Stimulated activated CD8-positive, alpha-beta memory T cell treated with anti-CD3 and anti-CD28 coated beads, Interleukin-4, amount 100 ng/mL, for 24 hours (primary cell): ENCODE data around the gene ENPP6.
"Not testable (repeated sequence)": the region's sequence is repeated elsewhere in the genome, so short reads cannot be mapped to it uniquely, and the experiment has no call there.

Experiments
- DNase-seq: peaks from one replicate; pipeline ENCODE4 v3.0.0-alpha.2; 2020; ENCODE audit warnings: low read depth

ENPP6 gene

GRCh38 chr4:184235526-184235925, 17.9 kb upstream of the ENPP6 start:
- no peak for DNase-seq

GRCh38 chr4:184234155-184234554, 16.5 kb upstream of the ENPP6 start:
- DNase-seq = no peak

GRCh38 chr4:184232975-184233374, 15.3 kb upstream of the ENPP6 start:
- DNase-seq = no peak

GRCh38 chr4:184232202-184232601, 14.5 kb upstream of the ENPP6 start:
- no peak for DNase-seq

GRCh38 chr4:184231573-184231972, 13.9 kb upstream of the ENPP6 start:
- DNase-seq = no peak

GRCh38 chr4:184228056-184228705, 10.5 kb upstream of the ENPP6 start:
- DNase-seq = no peak

DNA sequence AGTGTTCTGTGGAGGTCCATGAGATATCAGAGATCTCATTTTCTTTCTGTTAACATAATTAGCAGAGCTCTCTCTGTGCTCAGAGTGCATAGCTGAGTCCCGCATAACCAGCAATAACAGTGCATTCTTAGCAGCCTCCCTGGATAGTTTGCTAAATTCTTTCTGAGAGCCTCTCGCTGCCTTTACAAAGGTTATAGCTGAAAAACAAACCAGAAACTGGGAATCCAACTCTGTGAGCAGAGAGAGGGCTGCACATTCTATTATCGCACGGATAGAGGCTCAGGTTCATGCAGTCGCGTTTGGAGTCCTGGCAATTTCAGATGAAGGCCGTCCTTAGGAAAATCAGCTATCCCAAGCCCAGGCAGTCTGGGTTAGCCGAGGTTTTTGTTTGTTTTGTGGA, 1.2 kb downstream of the ENPP6 start:
- DNase-seq = no peak

DNA sequence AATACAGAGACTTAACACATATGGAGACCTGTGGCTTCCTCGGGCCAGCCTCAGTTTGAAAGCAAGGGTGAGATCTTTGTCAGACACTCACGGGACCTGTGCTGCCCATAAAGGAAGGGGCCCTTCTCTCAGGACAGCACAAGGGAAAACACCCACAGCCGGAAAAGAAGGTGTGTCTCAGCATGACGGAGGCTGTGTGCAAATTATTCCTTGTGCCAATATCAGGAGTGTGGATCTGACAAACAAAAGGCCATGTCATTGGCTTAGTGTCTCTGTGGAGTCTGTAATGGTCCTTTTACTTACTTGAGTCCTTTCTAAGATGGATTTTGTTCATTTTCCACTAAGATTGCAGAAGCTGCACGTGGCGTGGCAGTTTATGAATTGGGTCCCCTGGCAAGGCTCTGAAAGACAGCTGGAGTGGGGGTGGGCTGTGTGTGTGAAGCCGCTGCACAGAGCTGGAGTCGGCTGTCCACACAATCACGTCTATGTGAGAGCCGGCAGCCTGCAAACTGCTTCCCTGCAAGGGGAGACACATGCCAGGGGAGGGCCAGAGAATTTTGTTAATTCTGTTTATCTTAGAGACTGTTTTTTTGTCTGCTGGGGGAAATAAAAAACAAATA, 1.9 kb downstream of the ENPP6 start:
- no peak for DNase-seq

GRCh38 chr4:184214931-184215330, 2.7 kb downstream of the ENPP6 start:
- DNase-seq = no peak

GRCh38 chr4:184207734-184208607, 9.7 kb downstream of the ENPP6 start:
- not testable (repeated sequence) for DNase-seq

GRCh38 chr4:184205243-184205642, 12.4 kb downstream of the ENPP6 start:
- no peak for DNase-seq

DNA sequence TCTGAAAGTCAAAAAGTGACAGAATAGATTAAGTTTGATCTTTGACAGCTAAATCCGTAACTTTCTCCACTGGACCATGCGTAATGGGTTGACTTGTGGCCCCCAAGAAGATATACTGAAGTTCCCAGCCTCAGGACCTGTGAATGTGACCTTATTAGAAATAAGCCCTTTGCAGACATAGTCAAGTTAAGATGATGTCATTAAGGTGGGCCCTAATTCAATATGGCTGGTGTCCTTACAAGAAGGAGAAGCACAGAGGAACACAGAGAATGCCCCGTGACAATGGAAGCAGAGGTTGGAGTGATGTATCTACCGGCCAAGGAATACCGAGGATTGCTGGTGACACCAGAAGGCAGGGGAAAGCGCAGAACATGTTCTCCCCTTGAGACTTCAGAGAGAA, 14.4 kb downstream of the ENPP6 start:
- DNase-seq = no peak

DNA sequence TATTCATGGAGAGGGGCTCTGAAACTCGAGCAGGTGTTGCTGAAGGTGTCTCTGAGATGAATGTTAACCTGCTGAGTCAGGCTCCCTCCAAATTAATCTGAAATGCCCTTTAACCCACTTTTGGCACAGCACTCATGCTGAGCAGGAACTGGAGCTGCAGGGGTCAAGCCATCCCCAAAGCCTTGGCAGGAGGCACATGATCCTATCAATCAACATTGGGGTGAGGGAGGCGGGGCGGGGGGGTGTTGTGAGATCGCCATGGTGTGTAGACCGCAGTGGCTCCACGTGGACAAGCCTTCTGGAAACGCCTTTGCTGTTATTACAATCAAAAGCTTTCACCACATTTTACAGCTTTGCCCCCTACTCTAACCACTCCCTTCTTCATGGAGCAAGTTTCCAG, 16.5 kb downstream of the ENPP6 start:
- DNase-seq = no peak

DNA sequence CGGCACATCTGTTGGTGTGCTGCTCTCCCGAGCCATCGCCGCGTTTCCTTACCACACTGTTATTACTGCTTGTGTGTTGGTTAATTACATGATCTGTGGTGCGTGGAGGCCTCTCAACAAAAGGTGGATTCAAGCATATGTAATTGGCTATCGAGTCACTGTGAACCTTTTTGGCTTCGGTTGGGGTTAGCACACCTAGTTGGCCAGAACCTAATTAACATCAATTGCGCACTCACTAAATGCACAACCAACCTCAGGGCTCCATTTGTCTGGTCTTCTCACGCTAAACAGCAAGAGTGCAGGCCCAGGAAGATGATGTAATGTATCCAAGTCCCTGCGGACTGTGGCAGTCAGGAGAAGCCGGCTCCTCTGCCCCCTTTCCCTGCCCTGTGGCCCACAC, 17.4 kb downstream of the ENPP6 start:
- no peak for DNase-seq

DNA sequence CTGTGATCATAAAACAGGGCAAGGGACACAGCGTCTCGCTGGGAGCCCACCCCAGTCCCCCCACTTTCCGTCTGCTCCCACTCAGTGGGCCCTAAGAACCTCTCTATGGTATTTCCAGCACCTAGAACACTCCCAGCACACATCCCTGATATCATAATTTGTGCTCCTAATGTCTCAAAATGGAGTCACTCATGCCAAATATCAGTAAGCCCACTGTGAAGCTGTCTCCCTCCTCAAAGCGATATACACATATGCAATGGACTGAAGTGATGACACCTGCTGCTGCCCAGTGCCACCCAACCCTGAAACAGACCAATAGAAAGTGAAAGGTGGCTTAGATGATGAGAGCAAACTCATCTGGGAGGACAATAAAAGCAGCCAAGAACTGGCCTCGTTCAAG, 17.9 kb downstream of the ENPP6 start:
- DNase-seq = no peak

DNA sequence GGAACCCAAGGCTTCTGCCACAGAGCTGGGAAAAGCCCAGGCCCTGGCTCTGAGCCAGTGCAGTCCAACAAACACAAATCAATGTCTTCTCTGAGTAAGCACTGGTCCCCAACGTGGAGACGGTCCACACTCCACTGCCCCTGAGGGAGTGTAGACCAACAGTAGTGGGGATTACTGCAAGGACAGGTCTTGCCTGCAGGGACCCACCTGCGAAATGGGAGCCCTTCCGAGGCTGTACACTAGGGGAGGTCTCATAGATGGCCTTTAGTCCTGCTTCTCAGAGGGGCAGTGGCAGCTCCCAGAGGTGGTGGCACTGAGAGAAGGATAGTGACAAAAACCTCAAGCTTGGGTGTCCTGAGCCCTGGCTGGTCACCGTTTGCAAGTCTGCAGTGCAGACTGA, 19.5 kb downstream of the ENPP6 start:
- DNase-seq = no peak

GRCh38 chr4:184197536-184198082, 20.1 kb downstream of the ENPP6 start:
- DNase-seq = no peak

- DNase-seq = no peak
These were observed 20.8 kb downstream of the ENPP6 start for GRCh38 chr4:184196730-184197385.

- no peak for DNase-seq
These were observed 23.8 kb downstream of the ENPP6 start for GRCh38 chr4:184193556-184194525.

DNA sequence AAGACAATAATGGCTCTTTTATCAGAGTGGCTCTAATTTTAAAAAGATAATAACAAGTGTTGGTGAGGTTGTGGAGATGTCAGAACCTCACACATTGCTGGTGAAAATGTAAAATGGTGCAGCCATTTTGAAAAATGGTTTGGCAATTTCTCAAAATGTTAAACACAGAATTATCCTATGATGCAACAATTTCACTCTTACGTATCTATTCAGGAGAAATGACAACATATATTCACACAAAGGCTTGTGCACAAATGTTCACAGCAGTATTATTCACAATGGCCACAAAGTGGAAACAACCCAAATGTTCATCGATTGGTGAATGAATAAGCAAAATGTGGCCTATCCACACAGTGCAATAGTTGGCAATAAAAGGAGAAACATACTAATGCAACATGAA, 24.7 kb downstream of the ENPP6 start:
- DNase-seq = no peak

DNA sequence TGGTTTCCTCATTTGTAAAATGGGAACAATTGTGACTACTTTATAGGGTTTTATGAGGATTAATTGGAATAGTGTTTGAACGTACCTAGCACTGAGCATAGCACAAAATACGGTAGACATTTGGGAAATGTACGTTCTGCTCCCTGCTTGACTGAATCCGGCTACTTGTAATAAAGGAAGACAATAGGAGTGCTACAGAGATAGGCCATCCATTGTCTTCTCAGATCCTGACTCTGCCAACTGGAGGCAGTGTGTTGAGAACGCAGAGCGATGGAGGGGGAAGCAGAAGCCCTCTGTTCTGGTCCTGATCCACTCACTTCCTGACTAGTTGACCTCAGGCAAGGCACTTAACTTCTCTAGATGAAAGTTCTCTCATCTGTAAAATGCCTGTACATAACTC, 26.4 kb downstream of the ENPP6 start:
- DNase-seq = no peak
